SK-N-SH (cell line): Measurements from ENCODE around the gene NSA2.

ENCODE experiments used
- CTCF ChIP-seq: fragments of 200-600 bp; sonication (generic); IDR thresholded peaks from 2 replicates; pipeline ENCODE4 v1.6.1; 2017; ENCODE audit warnings: antibody characterized with exemption, mild to moderate bottlenecking, moderate library complexity
- FOXM1 ChIP-seq: IDR thresholded peaks from 2 replicates; pipeline ENCODE4 v1.4.0; 2012; ENCODE audit warnings: low read depth, mild to moderate bottlenecking
- GATA2 ChIP-seq: sonication (generic); formaldehyde crosslinking; IDR thresholded peaks from 2 replicates; pipeline ENCODE4 v1.5.0; 2020; ENCODE audit warnings: mild to moderate bottlenecking, missing genetic modification reagents
- MEF2A ChIP-seq: IDR thresholded peaks from 2 replicates; pipeline ENCODE4 v1.4.0; 2012; ENCODE audit warnings: low read depth, borderline replicate concordance
- MXI1 ChIP-seq: IDR thresholded peaks from 2 replicates; pipeline ENCODE4 v1.6.1; 2012; ENCODE audit warnings: mild to moderate bottlenecking, low read depth, low read length, improper control_type of control experiment
- SIN3A ChIP-seq: IDR thresholded peaks from 2 replicates; pipeline ENCODE4 v1.6.1; 2012; ENCODE audit warnings: low read depth, mild to moderate bottlenecking, low read length, moderate library complexity, borderline replicate concordance

- no peak for TF ChIP-seq MEF2A
- TF ChIP-seq CTCF = no peak
- no peak for TF ChIP-seq MXI1
- TF ChIP-seq GATA2 (CRISPR knock-in tag) = no peak
- no peak for TF ChIP-seq FOXM1
- TF ChIP-seq SIN3A = no peak
These were observed 55.2 kb downstream of the NSA2 start for GRCh38 chr5:74822288-74822687.
